GM12878 (cell line): ENCODE data around the gene TBC1D9B. TPM values are rescaled to one million over a fixed set of nuclear protein-coding genes. Genes with fewer than 3 reads are reported as not detected.

Source experiments
- polyA plus RNA-seq, 11 experiments: library from polyadenylated mRNA; depleted of rRNA in 4 of 11; unstranded in 6 of 11; stranded (reverse) in 5 of 11; fragments of >200 nt; fragmentation: Nextera tagmentation in 4 of 11; fragmentation: Illumina TruSeq in 1 of 11; extraction: Ambion mirVana in 4 of 11; extraction: Trizol in 1 of 11; gene quantifications; 1 replicate in 1 of 11; 2 replicates in 10 of 11; pipeline versions ENCODE4 v1.2.1 to v1.2.3, GENCODE V29; 2011 to 2016; ENCODE audit warnings: inconsistent platforms in 2 of 11, missing spikeins in 2 of 11, low read depth in 1 of 11
- small RNA-seq: library from RNA; depleted of rRNA; stranded (forward); fragments of <200 nt; gene quantifications from one replicate; pipeline ENCODE3, GENCODE V24; 2014
- total RNA-seq, 4 experiments: library from RNA; depleted of rRNA in 3 of 4; stranded (reverse); fragments of >200 nt in 3 of 4; fragmentation: Illumina TruSeq in 1 of 4; extraction: Trizol in 1 of 4; gene quantifications; 2 replicates each; pipeline versions ENCODE4 v1.2.1 to v1.2.3, GENCODE V29; 2013 to 2021

Gene TBC1D9B
- total and polyA plus RNA-seq, 10 of the 15 experiments (the other 5 are each of a cell fraction or from before 2014, with no cell fraction given) = 4.0 to 74.2 (median 34.6) TPM

Small RNA genes within 50 kb of the gene (small RNA-seq; reads per million reads assigned to genes)
- gene RF00019 = not detected

Other genes with a start within 250 kb of the TBC1D9B start
Only the 7 nearest of the 8 such genes appear.
- gene CANX, start 208.9 kb downstream of the TBC1D9B start, total RNA-seq (2014; rRNA removed) = 259 and 322 TPM in 2 replicates
- 416 and 430 TPM in 2 replicates for gene CANX, start 208.9 kb downstream of the TBC1D9B start, total RNA-seq (2014; rRNA removed; fragmentation: Illumina TruSeq; extraction: Trizol)
- 550 and 555 TPM in 2 replicates for gene CANX, start 208.9 kb downstream of the TBC1D9B start, total RNA-seq (2021)
- gene CANX, start 208.9 kb downstream of the TBC1D9B start, polyA plus RNA-seq (2011; rRNA removed) = 602 and 605 TPM in 2 replicates
- 393 and 480 TPM in 2 replicates for gene CANX, start 208.9 kb downstream of the TBC1D9B start, polyA plus RNA-seq (2014; fragmentation: Illumina TruSeq; extraction: Trizol)
- 100 to 1,000 TPM in 1 of 2 experiments, 10 to 100 TPM in 1; 78.2 to 139 TPM for gene CANX, start 208.9 kb downstream of the TBC1D9B start, polyA plus RNA-seq (2014; fragmentation: Nextera tagmentation; extraction: Ambion mirVana)
- 261 and 326 TPM in 2 replicates for gene CANX, start 208.9 kb downstream of the TBC1D9B start, polyA plus RNA-seq (2014; rRNA removed)
- gene CANX, start 208.9 kb downstream of the TBC1D9B start, polyA plus RNA-seq (2016; fragmentation: Nextera tagmentation; extraction: Ambion mirVana) = 100 to 1,000 TPM; 433 to 469 TPM
- 9.1 and 16.4 TPM in 2 replicates for gene MAML1, start 175.1 kb downstream of the TBC1D9B start, total RNA-seq (2014; rRNA removed)
- gene MAML1, start 175.1 kb downstream of the TBC1D9B start, total RNA-seq (2014; rRNA removed; fragmentation: Illumina TruSeq; extraction: Trizol) = 7.4 and 7.9 TPM in 2 replicates
- 23.1 and 23.9 TPM in 2 replicates for gene MAML1, start 175.1 kb downstream of the TBC1D9B start, total RNA-seq (2021)
- 3.4 and 6.5 TPM in 2 replicates for gene MAML1, start 175.1 kb downstream of the TBC1D9B start, polyA plus RNA-seq (2011; rRNA removed)
- gene MAML1, start 175.1 kb downstream of the TBC1D9B start, polyA plus RNA-seq (2014; fragmentation: Illumina TruSeq; extraction: Trizol) = 13.8 and 17.2 TPM in 2 replicates
- gene MAML1, start 175.1 kb downstream of the TBC1D9B start, polyA plus RNA-seq (2014; fragmentation: Nextera tagmentation; extraction: Ambion mirVana) = 1 to 10 TPM in 1 of 2 experiments, under 1 TPM in 1; 0.42 to 1.2 TPM
- 19.5 and 21.1 TPM in 2 replicates for gene MAML1, start 175.1 kb downstream of the TBC1D9B start, polyA plus RNA-seq (2014; rRNA removed)
- gene MAML1, start 175.1 kb downstream of the TBC1D9B start, polyA plus RNA-seq (2016; fragmentation: Nextera tagmentation; extraction: Ambion mirVana) = 1 to 10 TPM; 7.0 to 7.1 TPM
- gene LTC4S, start 113.9 kb downstream of the TBC1D9B start, total RNA-seq (2014; rRNA removed) = 1.1 and 1.8 TPM in 2 replicates
- gene LTC4S, start 113.9 kb downstream of the TBC1D9B start, total RNA-seq (2014; rRNA removed; fragmentation: Illumina TruSeq; extraction: Trizol) = not detected in 2 replicates
- 2.0 and 3.6 TPM in 2 replicates for gene LTC4S, start 113.9 kb downstream of the TBC1D9B start, total RNA-seq (2021)
- not detected in 2 replicates for gene LTC4S, start 113.9 kb downstream of the TBC1D9B start, polyA plus RNA-seq (2011; rRNA removed)
- gene LTC4S, start 113.9 kb downstream of the TBC1D9B start, polyA plus RNA-seq (2014; fragmentation: Illumina TruSeq; extraction: Trizol) = not detected in 2 replicates
- not detected for gene LTC4S, start 113.9 kb downstream of the TBC1D9B start, polyA plus RNA-seq (2014; fragmentation: Nextera tagmentation; extraction: Ambion mirVana)
- gene LTC4S, start 113.9 kb downstream of the TBC1D9B start, polyA plus RNA-seq (2014; rRNA removed) = 1.6 and 2.0 TPM in 2 replicates
- 1 to 10 TPM in 1 of 2 experiments, under 1 TPM in 1; 0.78 to 1.3 TPM for gene LTC4S, start 113.9 kb downstream of the TBC1D9B start, polyA plus RNA-seq (2016; fragmentation: Nextera tagmentation; extraction: Ambion mirVana)
- gene MGAT4B, start 101.0 kb downstream of the TBC1D9B start, total RNA-seq (2014; rRNA removed) = 44.7 and 46.0 TPM in 2 replicates
- 25.2 and 34.4 TPM in 2 replicates for gene MGAT4B, start 101.0 kb downstream of the TBC1D9B start, total RNA-seq (2014; rRNA removed; fragmentation: Illumina TruSeq; extraction: Trizol)
- gene MGAT4B, start 101.0 kb downstream of the TBC1D9B start, total RNA-seq (2021) = 66.2 and 82.5 TPM in 2 replicates
- 24.5 and 42.8 TPM in 2 replicates for gene MGAT4B, start 101.0 kb downstream of the TBC1D9B start, polyA plus RNA-seq (2011; rRNA removed)
- 27.2 and 33.3 TPM in 2 replicates for gene MGAT4B, start 101.0 kb downstream of the TBC1D9B start, polyA plus RNA-seq (2014; fragmentation: Illumina TruSeq; extraction: Trizol)
- gene MGAT4B, start 101.0 kb downstream of the TBC1D9B start, polyA plus RNA-seq (2014; fragmentation: Nextera tagmentation; extraction: Ambion mirVana) = under 1 TPM in 1 of 2 experiments, not detected in 1; 0.60 TPM
- 59.3 and 69.7 TPM in 2 replicates for gene MGAT4B, start 101.0 kb downstream of the TBC1D9B start, polyA plus RNA-seq (2014; rRNA removed)
- 1 to 10 TPM; 7.6 to 8.3 TPM for gene MGAT4B, start 101.0 kb downstream of the TBC1D9B start, polyA plus RNA-seq (2016; fragmentation: Nextera tagmentation; extraction: Ambion mirVana)
- gene SQSTM1, start 87.0 kb downstream of the TBC1D9B start, total RNA-seq (2014; rRNA removed) = 127 and 138 TPM in 2 replicates
- 43.7 and 45.0 TPM in 2 replicates for gene SQSTM1, start 87.0 kb downstream of the TBC1D9B start, total RNA-seq (2014; rRNA removed; fragmentation: Illumina TruSeq; extraction: Trizol)
- gene SQSTM1, start 87.0 kb downstream of the TBC1D9B start, total RNA-seq (2021) = 105 and 106 TPM in 2 replicates
- 33.6 and 53.8 TPM in 2 replicates for gene SQSTM1, start 87.0 kb downstream of the TBC1D9B start, polyA plus RNA-seq (2011; rRNA removed)
- gene SQSTM1, start 87.0 kb downstream of the TBC1D9B start, polyA plus RNA-seq (2014; fragmentation: Illumina TruSeq; extraction: Trizol) = 23.8 and 54.0 TPM in 2 replicates
- gene SQSTM1, start 87.0 kb downstream of the TBC1D9B start, polyA plus RNA-seq (2014; fragmentation: Nextera tagmentation; extraction: Ambion mirVana) = 1 to 10 TPM; 6.3 to 8.1 TPM
- gene SQSTM1, start 87.0 kb downstream of the TBC1D9B start, polyA plus RNA-seq (2014; rRNA removed) = 70.1 and 75.3 TPM in 2 replicates
- gene SQSTM1, start 87.0 kb downstream of the TBC1D9B start, polyA plus RNA-seq (2016; fragmentation: Nextera tagmentation; extraction: Ambion mirVana) = 100 to 1,000 TPM; 117 to 127 TPM
- gene MRNIP, start 49.1 kb downstream of the TBC1D9B start, total RNA-seq (2014; rRNA removed) = 16.2 and 17.7 TPM in 2 replicates
- 7.8 and 10.5 TPM in 2 replicates for gene MRNIP, start 49.1 kb downstream of the TBC1D9B start, total RNA-seq (2014; rRNA removed; fragmentation: Illumina TruSeq; extraction: Trizol)
- gene MRNIP, start 49.1 kb downstream of the TBC1D9B start, total RNA-seq (2021) = 13.3 and 17.4 TPM in 2 replicates
- 30.4 and 30.9 TPM in 2 replicates for gene MRNIP, start 49.1 kb downstream of the TBC1D9B start, polyA plus RNA-seq (2011; rRNA removed)
- gene MRNIP, start 49.1 kb downstream of the TBC1D9B start, polyA plus RNA-seq (2014; fragmentation: Illumina TruSeq; extraction: Trizol) = 9.7 and 12.3 TPM in 2 replicates
- gene MRNIP, start 49.1 kb downstream of the TBC1D9B start, polyA plus RNA-seq (2014; fragmentation: Nextera tagmentation; extraction: Ambion mirVana) = 10 to 100 TPM in 1 of 2 experiments, 1 to 10 TPM in 1; 2.4 to 13.6 TPM
- 28.3 and 28.9 TPM in 2 replicates for gene MRNIP, start 49.1 kb downstream of the TBC1D9B start, polyA plus RNA-seq (2014; rRNA removed)
- 10 to 100 TPM; 10.0 to 12.7 TPM for gene MRNIP, start 49.1 kb downstream of the TBC1D9B start, polyA plus RNA-seq (2016; fragmentation: Nextera tagmentation; extraction: Ambion mirVana)
- not detected in 2 replicates for gene RNF130, start 163.9 kb upstream of the TBC1D9B start, total RNA-seq (2014; rRNA removed)
- 0.09 TPM in 1 of 2 replicates, not detected in the other for gene RNF130, start 163.9 kb upstream of the TBC1D9B start, total RNA-seq (2014; rRNA removed; fragmentation: Illumina TruSeq; extraction: Trizol)
- 0.29 and 0.36 TPM in 2 replicates for gene RNF130, start 163.9 kb upstream of the TBC1D9B start, total RNA-seq (2021)
- 0.06 and 0.30 TPM in 2 replicates for gene RNF130, start 163.9 kb upstream of the TBC1D9B start, polyA plus RNA-seq (2011; rRNA removed)
- gene RNF130, start 163.9 kb upstream of the TBC1D9B start, polyA plus RNA-seq (2014; fragmentation: Illumina TruSeq; extraction: Trizol) = 0.08 and 0.12 TPM in 2 replicates
- gene RNF130, start 163.9 kb upstream of the TBC1D9B start, polyA plus RNA-seq (2014; fragmentation: Nextera tagmentation; extraction: Ambion mirVana) = under 1 TPM; 0.10 to 0.11 TPM
- 0.04 TPM in 1 of 2 replicates, not detected in the other for gene RNF130, start 163.9 kb upstream of the TBC1D9B start, polyA plus RNA-seq (2014; rRNA removed)
- under 1 TPM; 0.09 to 0.16 TPM for gene RNF130, start 163.9 kb upstream of the TBC1D9B start, polyA plus RNA-seq (2016; fragmentation: Nextera tagmentation; extraction: Ambion mirVana)